ENCODE measurements around the gene CPSF4. TPM values are rescaled to one million over a fixed set of nuclear protein-coding genes. Genes with fewer than 3 reads are reported as not detected.

Gene CPSF4
- polyA plus RNA-seq, 3 donors = 11.6 to 56.3 (median 12.3) TPM

- H3K4me1 ChIP-seq (ENCODE audit: control insufficient read depth in 1 of 2, insufficient read depth in 2 of 2, low read length in 2 of 2) = no peaks in the 10 kb centered on the region
- WGBS (ENCODE audit: insufficient coverage) = 94% methylated on average over 12 of the region's 13 CpGs
- H3K79me2 ChIP-seq (ENCODE audit: insufficient read depth, low read length) = peaks cover under 1% of the 10 kb centered on the region
- H3K4me2 ChIP-seq (replicated peaks; ENCODE audit: extremely low read depth, low read length, poor library complexity, severe bottlenecking) = no peak overlapping the region
- no peak overlapping the region for H2AFZ ChIP-seq (ENCODE audit: insufficient read depth, low read depth, low read length, poor library complexity, severe bottlenecking)
- Mint-ChIP-seq H3K9me3 (peaks cover 0 to 2% (median 0%) of the 10 kb centered on the region in 7 donors), H3K27me3 (ENCODE audit: low read depth in 3 of 3) (no peaks in the 10 kb centered on the region), H3K4me1 (no peaks in the 10 kb centered on the region), H3K4me3 (no peak overlapping the region), H3K36me3 (peaks cover 72 to 93% of the 10 kb centered on the region in 2 donors), H3K27ac (peak overlapping the region in 2 of 7 donors; percentile 61 to 63)
- H3K27ac ChIP-seq (ENCODE audit: low read depth in 1 of 2, low read length in 2 of 2) = no peak overlapping the region
- H3K9me3 ChIP-seq (replicated peaks in 1 of 2; ENCODE audit: control insufficient read depth in 1 of 2, insufficient read depth in 1 of 2, low read length in 2 of 2) = no peaks in the 10 kb centered on the region
- H3K27me3 ChIP-seq (ENCODE audit: control insufficient read depth in 2 of 2, insufficient read depth in 2 of 2, low read length in 2 of 2) = no peaks in the 10 kb centered on the region
- peaks cover 52% of the 10 kb centered on the region for H4K20me1 ChIP-seq (ENCODE audit: insufficient read depth, low read length)
- DNase-seq = no peak
- intact Hi-C loops (cut with micrococcal nuclease) = no loop called here
- H3K36me3 ChIP-seq (replicated peaks in 1 of 2; ENCODE audit: control insufficient read depth in 1 of 2, insufficient read depth in 2 of 2, low read length in 2 of 2) = peaks cover 98 to 100% of the 10 kb centered on the region in 2 donors
- H3K9ac ChIP-seq (ENCODE audit: insufficient read depth, low read length, poor library complexity, severe bottlenecking) = no peak overlapping the region
- no peak for TF ChIP-seq CTCF (IDR thresholded peaks at IDR 0.05)
- no peak overlapping the region for H3K4me3 ChIP-seq (replicated peaks in 1 of 3; ENCODE audit: low read depth in 2 of 3, low read length in 3 of 3)
Observed at GRCh38 chr7:99452541-99452940, 13.8 kb downstream of the CPSF4 start.

GRCh38 chr7:99453105-99453504 is 14.4 kb downstream of the CPSF4 start:
- Histone ChIP-seq H3K9me3 (replicated peaks in 1 of 2; ENCODE audit: control insufficient read depth in 1 of 2, insufficient read depth in 1 of 2, low read length in 2 of 2) (no peaks in the 10 kb centered on the region), H3K4me3 (replicated peaks in 1 of 3; ENCODE audit: low read depth in 2 of 3, low read length in 3 of 3) (no peak overlapping the region), H3K79me2 (ENCODE audit: insufficient read depth, low read length) (peaks cover 6% of the 10 kb centered on the region), H3K4me1 (ENCODE audit: control insufficient read depth in 1 of 2, insufficient read depth in 2 of 2, low read length in 2 of 2) (no peaks in the 10 kb centered on the region), H3K9ac (ENCODE audit: insufficient read depth, low read length, poor library complexity, severe bottlenecking) (no peak overlapping the region), H3K27me3 (ENCODE audit: control insufficient read depth in 2 of 2, insufficient read depth in 2 of 2, low read length in 2 of 2) (no peaks in the 10 kb centered on the region), H3K36me3 (replicated peaks in 1 of 2; ENCODE audit: control insufficient read depth in 1 of 2, insufficient read depth in 2 of 2, low read length in 2 of 2) (peaks cover 98 to 100% of the 10 kb centered on the region in 2 donors), H2AFZ (ENCODE audit: insufficient read depth, low read depth, low read length, poor library complexity, severe bottlenecking) (no peak overlapping the region), H3K4me2 (replicated peaks; ENCODE audit: extremely low read depth, low read length, poor library complexity, severe bottlenecking) (no peak overlapping the region), H3K27ac (ENCODE audit: low read depth in 1 of 2, low read length in 2 of 2) (no peak overlapping the region), H4K20me1 (ENCODE audit: insufficient read depth, low read length) (peaks cover 57% of the 10 kb centered on the region)
- WGBS (ENCODE audit: insufficient coverage) = 99% methylated on average over 8 of the region's 11 CpGs
- Mint-ChIP-seq H3K9me3 (peaks cover 0 to 2% (median 0%) of the 10 kb centered on the region in 7 donors), H3K36me3 (peaks cover 72 to 93% of the 10 kb centered on the region in 2 donors), H3K27me3 (ENCODE audit: low read depth in 3 of 3) (no peaks in the 10 kb centered on the region), H3K4me1 (no peaks in the 10 kb centered on the region), H3K4me3 (no peak overlapping the region), H3K27ac (no peak overlapping the region)
- no peak for DNase-seq
- TF ChIP-seq CTCF (IDR thresholded peaks at IDR 0.05) = no peak
- intact Hi-C loops (cut with micrococcal nuclease) = no loop called here
